OCI-LY1 (cell line): ENCODE results near the gene DDAH1.

Source experiments
- EZH2 ChIP-seq: fragments of 200-600 bp; sonication (generic), shearing (Covaris generic); IDR thresholded peaks from 2 replicates; pipeline ENCODE4 v1.8.0; 2017; ENCODE audit warnings: borderline replicate concordance, mixed run types, mild to moderate bottlenecking, antibody characterized with exemption, low read length, moderate library complexity, mixed read lengths
- TF ChIP-seq, protein P1 (sequence below): fragments of 200-600 bp; sonication (generic), shearing (Covaris generic); IDR thresholded peaks from 2 replicates; pipeline ENCODE4 v1.5.1; 2017; ENCODE audit warnings: mild to moderate bottlenecking, antibody characterized with exemption, low read length, moderate library complexity, mixed read lengths

- TF ChIP-seq, protein P1, sequence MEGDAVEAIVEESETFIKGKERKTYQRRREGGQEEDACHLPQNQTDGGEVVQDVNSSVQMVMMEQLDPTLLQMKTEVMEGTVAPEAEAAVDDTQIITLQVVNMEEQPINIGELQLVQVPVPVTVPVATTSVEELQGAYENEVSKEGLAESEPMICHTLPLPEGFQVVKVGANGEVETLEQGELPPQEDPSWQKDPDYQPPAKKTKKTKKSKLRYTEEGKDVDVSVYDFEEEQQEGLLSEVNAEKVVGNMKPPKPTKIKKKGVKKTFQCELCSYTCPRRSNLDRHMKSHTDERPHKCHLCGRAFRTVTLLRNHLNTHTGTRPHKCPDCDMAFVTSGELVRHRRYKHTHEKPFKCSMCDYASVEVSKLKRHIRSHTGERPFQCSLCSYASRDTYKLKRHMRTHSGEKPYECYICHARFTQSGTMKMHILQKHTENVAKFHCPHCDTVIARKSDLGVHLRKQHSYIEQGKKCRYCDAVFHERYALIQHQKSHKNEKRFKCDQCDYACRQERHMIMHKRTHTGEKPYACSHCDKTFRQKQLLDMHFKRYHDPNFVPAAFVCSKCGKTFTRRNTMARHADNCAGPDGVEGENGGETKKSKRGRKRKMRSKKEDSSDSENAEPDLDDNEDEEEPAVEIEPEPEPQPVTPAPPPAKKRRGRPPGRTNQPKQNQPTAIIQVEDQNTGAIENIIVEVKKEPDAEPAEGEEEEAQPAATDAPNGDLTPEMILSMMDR, result no peak
- TF ChIP-seq EZH2, result no peak
These were observed at the start of gene DDAH1 for GRCh38 chr1:85465099-85465785.
